Stimulated activated CD8-positive, alpha-beta memory T cell treated with anti-CD3 and anti-CD28 coated beads, Interleukin-2, amount 100 ng/mL, for 1 hour (primary cell): ENCODE results near the gene GLIS1.
"Not testable (repeated sequence)": the region's sequence is repeated elsewhere in the genome, so short reads cannot be mapped to it uniquely, and the experiment has no call there.

Experiments used
- DNase-seq, 2 donors: peaks; one replicate each; pipeline ENCODE4 v3.0.0-alpha.2; 2020; ENCODE audit warnings: low read depth in 2 of 2

The GLIS1 gene

GRCh38 chr1:53739109-53739681 lies at the start of gene GLIS1:
Gene GLIS1 (minus strand): TSS chr1:53739164. CDS start chr1:53738064, 1,100 bp downstream.
- DNase-seq, result peak; percentile 4 to 16

DNA sequence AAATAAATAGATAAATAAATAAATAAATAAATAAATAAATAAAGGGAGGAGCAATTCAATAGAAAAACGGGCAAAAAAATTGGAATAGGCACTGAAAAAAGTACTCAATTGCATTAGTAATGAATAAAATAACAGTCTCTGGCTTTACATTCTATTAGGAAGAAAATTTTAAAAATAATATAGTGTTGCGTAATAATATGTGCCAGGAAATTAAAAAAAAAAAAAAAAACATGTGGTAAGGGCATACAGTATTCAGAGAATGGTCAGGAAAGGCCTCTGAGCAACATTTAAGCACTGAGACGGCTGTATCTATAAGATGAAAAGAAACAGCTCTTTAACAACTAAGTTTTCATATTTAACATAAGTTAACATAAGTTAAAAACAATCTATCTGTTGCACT lies 48.7 kb upstream of the GLIS1 start:
- DNase-seq, result no peak

DNA sequence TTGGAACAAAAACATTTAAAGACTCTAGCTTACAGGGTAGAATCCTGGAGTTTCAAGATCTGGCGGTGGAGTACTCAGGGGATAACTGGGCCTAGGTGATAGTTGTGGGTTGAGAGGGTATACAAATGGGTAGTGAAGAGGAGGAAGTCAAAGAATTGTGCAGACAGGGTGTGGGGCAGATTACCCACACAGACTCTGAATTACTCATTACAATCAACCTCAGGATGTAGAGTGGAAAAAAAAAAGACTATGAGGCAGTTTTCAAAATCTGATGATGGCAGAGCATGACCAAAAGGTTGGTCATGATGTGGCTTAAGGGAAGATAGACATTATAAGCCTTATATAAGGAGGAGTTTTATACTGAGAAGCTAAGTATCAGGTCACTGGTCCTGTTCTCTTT lies 44.1 kb upstream of the GLIS1 start:
- DNase-seq, result no peak

- DNase-seq, result no peak
These were observed 42.7 kb upstream of the GLIS1 start for GRCh38 chr1:53781654-53782053.

DNA sequence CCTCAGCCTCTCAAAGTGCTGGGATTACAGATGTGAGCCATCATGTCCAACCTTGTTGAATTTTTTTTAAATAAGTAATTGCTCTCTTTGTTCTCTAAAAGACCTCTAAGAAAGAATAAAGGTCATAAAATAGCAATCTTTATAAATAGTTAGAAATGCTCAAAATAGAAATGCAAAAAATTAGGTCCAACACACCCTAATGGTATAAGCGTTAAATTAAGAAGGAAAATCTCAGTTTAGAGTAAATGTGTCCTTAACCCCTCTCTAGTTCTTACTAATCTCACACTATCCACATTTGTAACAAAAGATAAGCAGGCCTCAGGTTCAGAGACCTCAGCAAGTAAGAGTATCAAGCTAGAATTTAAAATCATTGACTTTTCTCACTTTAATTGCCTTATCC lies 38.3 kb upstream of the GLIS1 start:
- DNase-seq, result no peak

DNA sequence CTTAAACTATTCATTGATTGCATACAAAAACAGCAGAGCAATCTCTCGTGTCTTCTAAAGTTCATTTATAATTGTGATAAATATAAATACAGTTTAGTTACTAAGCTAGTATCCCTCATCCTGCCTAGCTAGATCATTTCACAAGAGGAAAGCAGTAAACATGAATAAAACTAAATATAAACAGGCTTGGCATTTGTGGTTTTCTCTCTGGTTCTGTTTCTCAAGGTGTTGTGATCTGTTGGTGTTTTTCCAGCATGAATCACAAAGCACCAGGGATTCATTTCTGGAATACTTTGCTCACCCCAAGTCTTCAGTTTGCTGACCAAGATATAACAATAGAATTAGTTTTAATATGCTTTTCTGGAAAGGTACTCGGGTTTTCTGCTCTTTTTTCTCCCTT lies 32.7 kb upstream of the GLIS1 start:
- DNase-seq, result no peak

DNA sequence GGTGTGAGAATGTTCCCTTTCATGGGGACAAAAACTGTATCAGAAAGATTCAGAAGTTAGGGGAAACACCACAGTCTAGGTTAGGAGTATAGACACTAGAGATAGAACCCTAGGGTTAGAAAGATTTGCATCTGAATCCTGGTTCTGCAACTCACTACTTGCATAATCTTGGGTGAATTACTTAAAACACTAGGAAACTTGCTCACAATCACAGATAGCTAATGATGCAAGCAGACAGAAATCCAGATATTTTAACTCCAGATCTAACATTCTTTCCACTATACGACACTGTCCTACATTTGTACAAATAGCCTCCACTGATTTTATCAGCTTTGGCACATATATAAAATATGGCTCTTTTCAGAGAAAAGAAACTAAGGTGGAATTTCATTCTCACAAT lies 30.8 kb upstream of the GLIS1 start:
- DNase-seq, result no peak

GRCh38 chr1:53769184-53769583 lies 30.2 kb upstream of the GLIS1 start:
- no peak for DNase-seq

DNA sequence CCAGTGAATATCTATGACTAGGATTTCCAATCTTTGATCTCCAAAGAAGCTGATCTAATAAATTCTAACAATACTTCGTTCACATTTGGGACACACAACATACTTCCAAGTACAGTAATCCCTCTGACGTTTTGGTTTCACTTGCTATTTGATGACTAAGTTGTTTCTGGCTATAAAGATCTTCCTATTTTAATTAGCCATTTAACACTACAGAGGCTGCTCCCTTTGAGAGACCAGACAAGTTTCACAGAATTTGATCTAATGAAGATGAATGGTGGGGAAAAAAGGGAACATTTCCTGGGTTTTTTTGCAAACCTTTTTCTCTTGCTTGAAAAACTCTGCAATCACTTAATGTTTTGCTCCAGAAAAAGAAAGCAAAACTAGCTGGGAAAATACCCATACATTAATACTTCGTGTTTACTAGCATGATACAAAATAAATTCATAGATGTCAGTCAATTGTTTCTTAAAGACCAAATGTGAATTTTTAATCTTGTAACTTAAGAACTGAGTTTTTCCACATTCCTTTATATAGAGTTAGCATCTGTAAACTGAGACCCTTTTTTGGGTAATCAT lies 28.0 kb upstream of the GLIS1 start:
- no peak for DNase-seq

DNA sequence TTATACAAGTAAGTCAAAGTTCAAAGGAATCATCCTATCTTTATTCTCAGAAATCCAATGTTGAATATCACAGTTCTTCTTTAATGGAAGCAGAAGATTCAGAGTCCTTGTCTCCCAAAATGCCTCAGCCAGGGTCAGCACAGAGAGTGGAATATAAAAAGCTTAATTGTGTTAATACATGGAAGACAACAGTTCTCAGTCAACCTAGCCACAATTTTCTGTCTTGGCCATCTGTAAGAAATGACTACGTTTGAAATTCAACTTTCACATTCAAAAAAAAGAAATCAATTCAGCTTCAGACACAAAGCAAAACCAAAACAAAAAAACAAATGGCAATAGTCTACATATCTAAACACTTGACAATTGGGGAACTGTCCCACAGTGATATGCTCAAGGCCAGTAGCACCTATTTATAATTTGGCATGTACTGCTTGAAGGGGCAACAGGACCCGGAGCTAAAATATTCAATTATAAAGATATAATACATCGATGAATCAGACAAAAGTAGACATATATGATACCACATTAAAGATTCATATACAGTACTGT lies 27.3 kb upstream of the GLIS1 start:
- DNase-seq, result no peak

- no peak for DNase-seq
These were observed 26.7 kb upstream of the GLIS1 start for GRCh38 chr1:53765657-53766056.

- DNase-seq, result no peak
These were observed 24.9 kb upstream of the GLIS1 start for GRCh38 chr1:53763911-53764310.

- DNase-seq, result no peak
These were observed 24.5 kb upstream of the GLIS1 start for GRCh38 chr1:53763461-53763860.

GRCh38 chr1:53760497-53760896 lies 21.5 kb upstream of the GLIS1 start:
- DNase-seq, result not testable (repeated sequence)

DNA sequence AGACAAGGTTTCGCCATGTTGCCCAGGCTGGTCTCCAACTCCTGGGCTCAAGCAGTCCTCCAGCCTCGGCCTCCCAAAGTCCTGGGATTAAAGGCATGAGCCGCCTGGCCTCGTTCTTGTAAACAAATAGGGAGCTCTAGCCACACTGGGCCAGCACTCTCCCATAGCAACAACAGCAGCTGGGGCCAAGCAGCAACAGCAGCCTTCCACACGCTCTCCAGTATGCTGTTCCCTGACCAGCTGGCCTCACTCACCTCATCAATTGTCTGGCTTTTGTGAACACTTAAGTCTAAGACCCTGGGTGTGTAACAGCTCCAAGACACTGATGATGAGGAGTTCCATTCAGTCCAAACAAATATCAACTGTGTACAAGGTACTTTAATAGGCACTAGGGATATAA lies 16.9 kb upstream of the GLIS1 start:
- DNase-seq, result no peak

- DNase-seq, result no peak
These were observed 15.7 kb upstream of the GLIS1 start for GRCh38 chr1:53754484-53755312.

- DNase-seq, result no peak
These were observed 13.3 kb upstream of the GLIS1 start for GRCh38 chr1:53752281-53752680.

DNA sequence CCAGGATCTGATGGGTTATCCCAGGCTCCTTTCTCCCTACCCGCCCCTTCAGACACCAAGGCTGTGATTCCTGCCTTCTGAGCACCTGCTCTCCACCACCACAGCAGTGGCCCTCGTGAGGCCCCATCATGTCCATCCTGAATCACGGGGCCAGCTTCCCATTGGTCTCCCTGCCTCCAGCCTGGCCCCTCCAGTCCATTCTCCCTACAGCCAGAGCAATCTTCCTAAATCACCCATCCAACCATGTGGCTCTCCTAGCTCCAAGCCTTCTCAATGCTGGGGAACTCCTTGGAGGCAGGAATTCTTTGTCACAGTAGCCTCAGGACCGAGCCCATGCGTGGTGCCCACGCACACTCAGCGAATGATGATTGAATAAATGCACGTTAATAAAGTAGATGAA lies 8.9 kb upstream of the GLIS1 start:
- DNase-seq, result no peak

- DNase-seq, result no peak
These were observed 1.7 kb upstream of the GLIS1 start for GRCh38 chr1:53740621-53741105.

GRCh38 chr1:53738205-53739108 lies 507 bp downstream of the GLIS1 start:
- no peak for DNase-seq

DNA sequence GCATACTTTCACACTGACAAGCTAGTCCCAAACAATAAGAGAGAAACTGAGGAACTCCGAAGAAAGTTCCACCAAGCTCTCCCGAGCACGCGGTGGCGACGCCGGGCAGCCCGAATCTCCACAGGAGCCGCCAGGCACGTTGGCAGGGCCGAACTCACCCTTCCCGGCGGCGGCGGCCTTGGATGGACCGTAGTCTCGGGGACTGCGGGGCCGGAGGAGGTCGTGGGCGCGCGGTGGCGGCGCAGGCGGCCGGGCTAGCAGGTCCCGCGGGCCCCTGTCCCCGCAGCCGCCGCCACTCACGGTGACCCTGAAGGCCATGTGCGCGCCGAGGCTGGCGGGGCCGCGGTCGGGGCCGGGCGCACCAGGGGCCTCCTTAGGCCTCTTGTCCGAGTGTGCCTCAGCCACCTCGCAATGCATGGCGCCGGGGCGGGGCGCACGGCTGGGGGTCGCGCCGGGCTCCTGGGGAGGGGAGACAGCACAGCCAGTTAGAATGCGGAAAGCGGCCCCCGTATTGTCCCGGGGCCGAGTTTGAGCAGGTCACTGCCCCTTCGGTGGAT lies 1.2 kb downstream of the GLIS1 start:
- DNase-seq, result no peak
